A549 (cell line): ENCODE data around the gene OTOP3. TPM values are rescaled to one million over a fixed set of nuclear protein-coding genes. Genes with fewer than 3 reads are reported as not detected.

ENCODE experiments used
- ATAC-seq, 2 experiments: fragments of 200-7000 bp in 1 of 2; fragments of >200 bp in 1 of 2; cut with Nextera tagmentation in 1 of 2; cut with Tn5 transposase in 1 of 2; 3 replicates each; pipeline versions ENCODE4 v1.8.0 to v1.9.1; 2018 to 2020; ENCODE audit warnings: mild to moderate bottlenecking in 1 of 2, moderate library complexity in 1 of 2
- CTCF ChIA-PET: fragments of 300-600 bp; sonication (Branson Sonifier 250); formaldehyde crosslinking; extraction: SDS; loops from one replicate; lab custom pipeline; 2021; ENCODE audit warnings: antibody characterized with exemption, inconsistent platforms; lab: Yijun Ruan, JAX
- POLR2A ChIA-PET: fragments of 350-600 bp; formaldehyde crosslinking; extraction: SDS; loops from one replicate; lab custom pipeline; 2021; ENCODE audit warnings: antibody characterized with exemption, inconsistent platforms; lab: Yijun Ruan, JAX
- DNase-seq, 2 experiments: peaks; one replicate each; pipeline versions ENCODE4 v3.0.0 to v3.0.0-alpha.2; 2011 to 2016; ENCODE audit warnings: low read depth in 1 of 2, low spot score in 1 of 2
- FAIRE-seq: peaks from 2 replicates; lab custom pipeline; 2011; peaks lifted over from hg19 to GRCh38; lab: Jason Lieb, UNC
- H3K27ac ChIP-seq, 2 experiments: fragments of >200 bp; sonication (Bioruptor Twin); formaldehyde crosslinking; 3 replicates each; pipeline ENCODE4 v1.5.1; 2016 to 2017
- H3K4me1 ChIP-seq: fragments of >200 bp; sonication (Bioruptor Twin); formaldehyde crosslinking; 3 replicates; pipeline ENCODE4 v1.6.1; 2016
- H3K4me2 ChIP-seq: fragments of >200 bp; sonication (Bioruptor Twin); formaldehyde crosslinking; 3 replicates; pipeline ENCODE4 v1.6.1; 2016
- H3K4me3 ChIP-seq: fragments of >200 bp; sonication (Bioruptor Twin); formaldehyde crosslinking; 3 replicates; pipeline ENCODE4 v1.5.1; 2016
- H3K9me3 ChIP-seq: fragments of >200 bp; sonication (Bioruptor Twin); formaldehyde crosslinking; 3 replicates; pipeline ENCODE4 v1.6.1; 2016
- CBX2 ChIP-seq: fragments of 200-600 bp; sonication (generic); IDR thresholded peaks from 2 replicates; pipeline ENCODE4 v1.6.1; 2016; ENCODE audit warnings: low read depth, mild to moderate bottlenecking, borderline replicate concordance
- CEBPB ChIP-seq, 2 experiments: fragments of >200 bp in 1 of 2; sonication (Bioruptor Twin) in 1 of 2; formaldehyde crosslinking in 1 of 2; IDR thresholded peaks; 2 replicates each; pipeline ENCODE4 v1.6.1; 2012 to 2016
- E2F6 ChIP-seq: IDR thresholded peaks from 2 replicates; pipeline ENCODE4 v1.6.1; 2012; ENCODE audit warnings: low read depth, borderline replicate concordance
- EHF ChIP-seq: fragments of 250-450 bp; sonication (Bioruptor Pico); IDR thresholded peaks from 2 replicates; pipeline ENCODE4 v1.5.0; 2020; ENCODE audit warnings: mild to moderate bottlenecking
- ELK1 ChIP-seq: fragments of 150-350 bp; IDR thresholded peaks from 2 replicates; pipeline ENCODE4 v1.6.1; 2014; ENCODE audit warnings: low read depth, mild to moderate bottlenecking, low read length
- ESRRA ChIP-seq: fragments of 150-350 bp; IDR thresholded peaks from 2 replicates; pipeline ENCODE4 v1.6.1; 2014; ENCODE audit warnings: mild to moderate bottlenecking, low read length, borderline replicate concordance
- FOSB ChIP-seq: fragments of 250-450 bp; sonication (Bioruptor Pico); IDR thresholded peaks from 2 replicates; pipeline ENCODE4 v1.5.0; 2020; ENCODE audit warnings: mild to moderate bottlenecking, moderate library complexity
- HDAC2 ChIP-seq: fragments of 200-600 bp; sonication (generic); IDR thresholded peaks from 2 replicates; pipeline ENCODE4 v1.6.1; 2016
- HEYL ChIP-seq: fragments of 250-450 bp; sonication (Bioruptor Pico); IDR thresholded peaks from 2 replicates; pipeline ENCODE4 v1.8.0; 2021; ENCODE audit warnings: mild to moderate bottlenecking, moderate library complexity
- HMGXB4 ChIP-seq: fragments of 250-450 bp; sonication (Bioruptor Pico); IDR thresholded peaks from 2 replicates; pipeline ENCODE4 v1.5.0; 2021; ENCODE audit warnings: mild to moderate bottlenecking, moderate library complexity, borderline replicate concordance
- HOXA7 ChIP-seq: fragments of 250-450 bp; sonication (Bioruptor Pico); IDR thresholded peaks from 2 replicates; pipeline ENCODE4 v1.5.0; 2020; ENCODE audit warnings: mild to moderate bottlenecking, moderate library complexity
- HOXB13 ChIP-seq: fragments of 250-450 bp; sonication (Bioruptor Pico); IDR thresholded peaks from 2 replicates; pipeline ENCODE4 v1.5.0; 2020; ENCODE audit warnings: low read depth, mild to moderate bottlenecking, moderate library complexity
- JUN ChIP-seq, 2 experiments: fragments of >200 bp; sonication (Bioruptor Twin); formaldehyde crosslinking; IDR thresholded peaks; 2 replicates in 1 of 2; 3 replicates in 1 of 2; pipeline ENCODE4 v1.6.1; 2016 to 2017
- KDM1A ChIP-seq: fragments of 200-600 bp; sonication (generic); IDR thresholded peaks from 2 replicates; pipeline ENCODE4 v1.6.1; 2016; ENCODE audit warnings: low read depth, mild to moderate bottlenecking
- NPAS2 ChIP-seq: fragments of 250-450 bp; sonication (Bioruptor Pico); IDR thresholded peaks from 2 replicates; pipeline ENCODE4 v1.8.0; 2022; ENCODE audit warnings: mild to moderate bottlenecking, moderate library complexity, borderline replicate concordance
- NR3C1 ChIP-seq: fragments of >200 bp; sonication (Bioruptor Twin); formaldehyde crosslinking; IDR thresholded peaks from 3 replicates; pipeline ENCODE4 v1.6.1; 2017
- RCOR1 ChIP-seq: fragments of 150-350 bp; IDR thresholded peaks from 2 replicates; pipeline ENCODE4 v1.6.1; 2014; ENCODE audit warnings: antibody characterized with exemption, low read length, low read depth
- REST ChIP-seq: fragments of 200-600 bp; sonication (generic); IDR thresholded peaks from 2 replicates; pipeline ENCODE4 v1.6.1; 2016; ENCODE audit warnings: antibody characterized with exemption, mild to moderate bottlenecking, moderate library complexity
- SREBF2 ChIP-seq: fragments of 450-650 bp; IDR thresholded peaks from 2 replicates; pipeline ENCODE4 v1.6.1; 2014; ENCODE audit warnings: mild to moderate bottlenecking, moderate library complexity
- ZC3H11A ChIP-seq: fragments of 450-650 bp; IDR thresholded peaks from 2 replicates; pipeline ENCODE4 v1.6.1; 2014; ENCODE audit warnings: antibody characterized with exemption, mild to moderate bottlenecking
- ZNF302 ChIP-seq: fragments of 250-450 bp; sonication (Bioruptor Pico); IDR thresholded peaks from 2 replicates; pipeline ENCODE4 v1.9.0; 2021; ENCODE audit warnings: inconsistent platforms, mild to moderate bottlenecking, moderate library complexity
- ZSCAN20 ChIP-seq: fragments of 250-450 bp; sonication (Bioruptor Pico); IDR thresholded peaks from 2 replicates; pipeline ENCODE4 v1.8.0; 2022; ENCODE audit warnings: mild to moderate bottlenecking, moderate library complexity
- WGBS: methylation state at CpG from one replicate; pipeline ENCODE4 v1.1.6; 2017; ENCODE audit errors: missing lambda C conversion rate; 5-methylcytosine and 5-hydroxymethylcytosine counted together
- polyA plus RNA-seq, 4 experiments: library from polyadenylated mRNA; depleted of rRNA in 3 of 4; stranded (reverse); fragments of >200 nt; fragmentation: RNase III in 1 of 4; extraction: RNeasy Plus Mini Kit Qiagen cat#74134 plus additional on column Dnase treatment in 1 of 4; gene quantifications; 2 replicates in 3 of 4; 3 replicates in 1 of 4; pipeline ENCODE4 v1.2.3, GENCODE V29; 2011 to 2017
- TF ChIP-seq, protein P1 (sequence below): fragments of 450-650 bp; IDR thresholded peaks from 2 replicates; pipeline ENCODE4 v1.6.1; 2014; ENCODE audit warnings: antibody characterized with exemption
- TF ChIP-seq, protein P2 (sequence below): IDR thresholded peaks from 2 replicates; pipeline ENCODE4 v1.6.1; 2012

Gene OTOP3
- polyA plus RNA-seq, 2 of the 4 experiments (the other 2 are of a cell fraction) = not detected

DNA sequence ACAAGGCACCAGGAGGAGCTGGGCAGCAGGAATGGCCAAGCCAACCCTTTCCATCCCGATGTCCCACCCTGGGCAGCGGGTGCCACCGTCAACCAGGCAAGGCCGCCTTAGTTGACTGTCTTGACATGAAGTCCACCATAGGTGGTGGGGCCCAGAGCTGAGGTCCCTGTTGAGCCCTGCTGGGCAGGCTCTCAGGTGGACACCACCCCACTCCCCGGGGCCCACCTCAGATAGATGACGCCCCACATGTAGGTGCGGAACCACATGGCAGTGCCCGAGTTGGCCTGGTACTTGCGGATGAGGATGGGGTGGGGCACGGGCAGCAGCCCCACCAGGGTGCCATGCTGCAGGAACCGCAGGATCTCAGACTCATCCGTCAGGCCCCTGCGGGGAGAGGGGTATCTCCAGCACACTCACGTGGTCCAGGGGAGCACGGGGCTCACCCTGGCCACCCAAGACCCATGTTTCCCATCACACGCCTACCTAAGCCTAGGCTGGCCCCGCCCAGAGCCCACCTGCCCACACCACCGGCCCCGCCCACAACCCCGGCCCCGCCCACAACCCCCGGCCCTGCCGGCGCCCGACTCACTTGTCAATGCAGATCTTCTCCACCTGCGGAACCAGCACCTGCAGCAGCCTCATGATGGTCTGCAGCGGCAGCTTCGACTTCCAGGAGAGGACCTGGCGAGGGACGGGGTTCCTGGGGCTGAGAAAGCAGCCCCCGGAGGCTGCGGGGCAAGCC is 16.2 kb downstream of the OTOP3 start:
- DNase-seq = no peak
- no peak overlapping the region for H3K4me3 ChIP-seq
- TF ChIP-seq EHF (CRISPR knock-in tag) (no peak), ZNF302 (CRISPR knock-in tag) (no peak), FOSB (no peak), HMGXB4 (CRISPR knock-in tag) (no peak), ZC3H11A (no peak), ELK1 (no peak), NPAS2 (CRISPR knock-in tag) (no peak), NR3C1 (no peak), HEYL (CRISPR knock-in tag) (no peak), ESRRA (no peak), JUN (IDR thresholded peaks at IDR 0.05) (no peak), HOXA7 (CRISPR knock-in tag) (no peak), E2F6 (no peak), CBX2 (no peak), CEBPB (IDR thresholded peaks at IDR 0.05) (no peak)
- TF ChIP-seq, all 56 proteins: peak for 0
- FAIRE-seq (no peak), ATAC-seq (no peak)
- H3K27ac ChIP-seq = no peak overlapping the region
- ChIA-PET POLR2A (interaction anchor here (1.0 kb wide), 1 partner anchor 83 kb away, joined by 3 read pairs; no protein-coding TSS in a partner anchor), CTCF (interaction anchor here (0.6 to 42.3 kb wide), 6 partner anchors 5 to 467 kb away, joined by 3 to 1448 read pairs (median 6); partner anchors contain the start of genes CDR2L, HID1, OTOP2 and OTOP3)
- H3K4me1 ChIP-seq = peaks cover 26% of the 10 kb centered on the region
- no peak overlapping the region for H3K4me2 ChIP-seq
- H3K9me3 ChIP-seq = no peaks in the 10 kb centered on the region
- 90% methylated on average over 25 of the region's 32 CpGs for WGBS

GRCh38 chr17:74952431-74953133 is 16.9 kb downstream of the OTOP3 start:
- Histone ChIP-seq H3K4me3 (no peak overlapping the region), H3K4me2 (no peak overlapping the region), H3K9me3 (no peaks in the 10 kb centered on the region), H3K4me1 (peaks cover 26% of the 10 kb centered on the region), H3K27ac (no peak overlapping the region)
- POLR2A ChIA-PET = no interaction called here
- FAIRE-seq (no peak), ATAC-seq (no peak), DNase-seq (no peak)
- WGBS = 94% methylated on average over 24 of the region's 24 CpGs
- TF ChIP-seq JUN (IDR thresholded peaks at IDR 0.05) = no peak
- no peak for TF ChIP-seq SREBF2
- TF ChIP-seq KDM1A = no peak
- TF ChIP-seq, protein P1, sequence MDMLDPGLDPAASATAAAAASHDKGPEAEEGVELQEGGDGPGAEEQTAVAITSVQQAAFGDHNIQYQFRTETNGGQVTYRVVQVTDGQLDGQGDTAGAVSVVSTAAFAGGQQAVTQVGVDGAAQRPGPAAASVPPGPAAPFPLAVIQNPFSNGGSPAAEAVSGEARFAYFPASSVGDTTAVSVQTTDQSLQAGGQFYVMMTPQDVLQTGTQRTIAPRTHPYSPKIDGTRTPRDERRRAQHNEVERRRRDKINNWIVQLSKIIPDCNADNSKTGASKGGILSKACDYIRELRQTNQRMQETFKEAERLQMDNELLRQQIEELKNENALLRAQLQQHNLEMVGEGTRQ = no peak
- no peak for TF ChIP-seq REST
- TF ChIP-seq HDAC2 = no peak
- no peak for TF ChIP-seq ZC3H11A
- no peak for TF ChIP-seq HOXB13 (CRISPR knock-in tag)
- no peak for TF ChIP-seq NPAS2 (CRISPR knock-in tag)
- no peak for TF ChIP-seq RCOR1
- TF ChIP-seq, protein P2, sequence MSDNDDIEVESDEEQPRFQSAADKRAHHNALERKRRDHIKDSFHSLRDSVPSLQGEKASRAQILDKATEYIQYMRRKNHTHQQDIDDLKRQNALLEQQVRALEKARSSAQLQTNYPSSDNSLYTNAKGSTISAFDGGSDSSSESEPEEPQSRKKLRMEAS = no peak
- TF ChIP-seq ZSCAN20 (CRISPR knock-in tag) = no peak
- CTCF ChIA-PET = interaction anchor here (0.9 to 42.3 kb wide), 4 partner anchors 5 to 319 kb away, joined by 3 to 1448 read pairs (median 726); partner anchors contain the start of genes HID1, MIF4GD, OTOP2 and OTOP3
